HG03159 (cell line): ENCODE measurements around the gene GNG7.
"Not testable (repeated sequence)": the region's sequence is repeated elsewhere in the genome, so short reads cannot be mapped to it uniquely, and the experiment has no call there.

Source experiments
- ATAC-seq: cut with Tn5 transposase; IDR thresholded peaks from one replicate; pipeline ENCODE4 v1.9.1; 2021; ENCODE audit warnings: mild to moderate bottlenecking, moderate library complexity; ENCODE audit not compliant: unreplicated experiment

Gene GNG7

DNA sequence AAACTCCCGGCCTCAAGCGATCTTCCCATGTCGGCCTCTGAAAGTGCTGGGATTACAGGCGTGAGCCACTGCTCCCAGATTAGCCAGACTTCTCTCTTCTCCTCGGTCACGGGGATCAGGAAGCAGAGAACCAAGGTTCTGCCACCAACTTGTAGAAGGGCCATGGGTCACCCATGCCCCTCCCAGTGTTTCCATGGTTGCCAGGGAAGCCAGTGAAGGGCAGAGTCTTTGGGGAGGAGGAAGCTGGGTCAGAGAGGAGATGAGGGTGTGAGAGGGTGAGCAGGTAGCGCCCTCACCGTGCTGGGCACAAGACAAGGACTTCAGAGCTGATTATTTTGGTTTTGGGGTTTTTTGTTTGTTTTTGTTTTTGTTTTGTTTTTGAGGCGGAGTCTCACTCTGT lies 77.1 kb downstream of the GNG7 start:
- no peak for ATAC-seq

DNA sequence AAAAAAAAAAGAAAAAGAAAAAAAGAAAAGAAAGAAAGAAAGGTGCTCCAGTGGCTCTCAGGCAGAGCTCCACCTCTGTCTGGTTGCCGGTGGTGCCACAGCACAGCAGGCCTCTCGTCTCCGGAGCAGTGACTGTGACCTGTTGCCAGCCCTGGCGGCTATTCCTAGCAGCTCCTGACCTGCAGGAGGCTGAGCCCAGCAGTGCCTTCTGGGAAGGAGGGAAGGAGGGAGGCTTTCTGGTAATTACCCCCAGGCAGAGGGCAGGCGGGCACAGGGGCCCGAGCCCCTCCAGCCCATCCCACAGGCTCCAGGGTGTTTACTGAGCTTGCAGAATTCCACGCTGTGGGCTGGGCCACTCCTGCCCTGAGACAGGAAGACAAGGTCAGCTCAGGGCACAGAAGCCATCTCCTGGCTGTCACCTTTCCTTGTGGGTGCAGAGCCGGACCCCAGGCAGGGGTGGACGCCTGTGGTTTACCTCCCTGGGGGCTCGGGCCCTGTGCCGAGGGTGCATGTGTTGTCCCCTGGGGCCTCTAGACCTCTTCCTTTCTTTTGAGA lies 77.9 kb downstream of the GNG7 start:
- no peak for ATAC-seq

DNA sequence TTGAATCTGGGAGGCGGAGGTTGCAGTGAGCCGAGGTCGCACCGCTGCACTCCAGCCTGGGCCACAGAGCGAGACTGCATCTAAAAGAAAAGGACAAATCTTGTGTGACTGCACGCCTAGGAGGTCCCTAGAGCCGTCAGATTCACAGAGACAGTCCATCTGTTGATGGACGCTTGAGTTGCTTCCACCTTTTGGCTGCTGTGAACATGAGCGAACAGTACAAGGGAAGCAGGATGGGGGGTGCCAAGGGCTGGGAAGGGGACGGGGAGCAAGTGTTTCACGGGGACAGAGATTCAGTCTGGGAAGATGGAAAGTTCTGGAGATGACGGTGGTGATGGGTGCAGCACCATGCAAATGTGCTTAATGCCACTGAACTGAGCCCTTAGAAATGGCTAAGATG lies 78.7 kb downstream of the GNG7 start:
- ATAC-seq = no peak

DNA sequence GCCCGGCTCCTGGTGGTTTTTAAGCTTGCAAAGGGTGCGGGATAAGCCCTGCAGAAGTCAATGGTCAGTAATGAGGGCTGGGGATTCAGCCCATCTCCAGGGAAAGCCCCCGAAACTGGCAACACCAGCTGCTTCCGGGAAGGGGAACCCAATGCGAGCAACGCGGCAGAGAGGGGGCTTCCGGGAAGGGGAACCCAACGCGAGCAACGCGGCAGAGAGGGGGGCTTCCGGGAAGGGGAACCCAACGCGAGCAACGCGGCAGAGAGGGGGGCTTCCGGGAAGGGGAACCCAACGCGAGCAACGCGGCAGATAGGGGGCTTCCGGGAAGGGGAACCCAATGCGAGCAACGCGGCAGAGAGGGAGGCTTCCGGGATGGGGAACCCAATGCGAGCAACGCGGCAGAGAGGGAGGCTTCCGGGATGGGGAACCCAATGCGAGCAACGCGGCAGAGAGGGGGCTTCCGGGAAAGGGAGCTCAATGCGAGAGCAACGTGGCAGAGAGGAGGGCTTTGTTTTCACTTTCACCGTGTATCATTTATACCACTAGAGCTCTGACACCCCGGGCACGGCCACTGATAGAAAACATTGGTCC lies 80.0 kb downstream of the GNG7 start:
- not testable (repeated sequence) for ATAC-seq

DNA sequence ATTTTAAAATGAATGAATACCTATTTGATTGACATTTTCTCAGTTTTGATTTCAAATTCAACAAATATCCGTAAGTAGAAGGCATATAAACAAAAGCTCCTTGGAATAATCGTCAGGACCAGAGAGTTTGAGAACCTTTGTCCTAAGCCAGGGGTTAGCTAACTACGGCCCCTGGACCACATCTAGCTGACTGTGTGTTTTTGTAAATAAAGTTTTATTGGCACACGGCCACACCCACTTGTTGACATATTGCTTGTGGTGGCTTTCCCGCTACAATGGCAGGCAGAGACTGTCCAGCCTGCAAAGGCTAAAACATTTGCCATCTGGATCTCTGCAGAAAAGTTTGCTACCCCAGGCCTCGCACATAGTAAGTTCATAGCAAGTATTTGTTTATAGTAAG lies 83.4 kb downstream of the GNG7 start:
- no peak for ATAC-seq

DNA sequence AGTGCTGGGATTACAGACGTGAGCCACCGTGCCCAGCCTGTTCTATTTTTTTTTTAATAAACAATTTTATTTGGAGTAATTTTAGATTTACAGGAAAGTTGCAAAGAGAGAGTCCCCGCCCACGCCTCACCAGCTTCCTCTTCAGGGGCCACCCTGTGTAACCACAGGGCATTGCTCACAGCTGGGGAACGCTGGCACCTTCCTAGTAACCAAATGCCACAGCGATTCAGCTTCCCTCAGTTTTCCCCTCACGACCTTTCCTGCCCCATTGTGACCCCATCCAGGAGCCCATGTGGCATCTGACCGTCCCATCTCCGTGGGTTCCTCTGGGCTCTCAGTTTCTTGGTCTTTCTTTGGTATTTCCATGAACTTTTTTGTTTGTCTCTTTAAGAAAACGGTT lies 83.9 kb downstream of the GNG7 start:
- ATAC-seq = no peak

DNA sequence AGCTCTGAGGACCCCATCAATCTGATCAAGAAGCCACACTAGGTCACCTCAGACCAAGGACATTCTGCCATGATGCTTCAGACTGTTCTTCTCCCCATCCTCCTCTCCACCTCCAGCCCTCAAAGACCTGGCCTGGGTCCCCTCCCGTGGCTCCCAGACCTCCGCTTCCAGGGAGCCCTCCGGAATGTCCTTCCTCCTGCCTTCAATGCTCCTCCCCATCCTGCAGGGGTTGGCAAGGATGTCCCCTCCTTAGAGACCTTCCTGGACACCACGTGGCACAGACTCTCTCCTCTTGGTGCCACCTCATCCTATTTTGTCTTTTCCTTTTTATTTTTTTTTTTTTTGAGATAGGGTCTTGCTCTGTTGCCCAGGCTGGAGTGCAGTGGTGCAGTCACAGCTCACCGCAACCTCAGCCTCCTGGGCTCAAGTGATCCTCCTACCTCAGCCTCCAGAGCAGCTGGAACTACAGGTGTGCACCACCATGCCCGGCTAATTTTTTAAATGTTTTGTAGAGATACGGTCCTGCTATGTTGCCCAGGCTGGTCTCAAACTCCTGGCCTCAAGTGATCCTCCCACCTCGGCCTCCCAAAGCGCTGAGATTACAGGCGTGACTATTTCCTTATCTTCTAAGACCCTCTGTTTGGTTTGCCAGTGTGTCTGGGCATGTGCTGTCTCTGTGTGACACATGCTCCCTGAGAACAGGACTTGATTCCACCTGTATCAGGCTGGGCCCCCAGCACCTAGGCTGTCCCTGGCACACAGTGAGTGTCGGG lies 84.9 kb downstream of the GNG7 start:
- ATAC-seq = no peak

DNA sequence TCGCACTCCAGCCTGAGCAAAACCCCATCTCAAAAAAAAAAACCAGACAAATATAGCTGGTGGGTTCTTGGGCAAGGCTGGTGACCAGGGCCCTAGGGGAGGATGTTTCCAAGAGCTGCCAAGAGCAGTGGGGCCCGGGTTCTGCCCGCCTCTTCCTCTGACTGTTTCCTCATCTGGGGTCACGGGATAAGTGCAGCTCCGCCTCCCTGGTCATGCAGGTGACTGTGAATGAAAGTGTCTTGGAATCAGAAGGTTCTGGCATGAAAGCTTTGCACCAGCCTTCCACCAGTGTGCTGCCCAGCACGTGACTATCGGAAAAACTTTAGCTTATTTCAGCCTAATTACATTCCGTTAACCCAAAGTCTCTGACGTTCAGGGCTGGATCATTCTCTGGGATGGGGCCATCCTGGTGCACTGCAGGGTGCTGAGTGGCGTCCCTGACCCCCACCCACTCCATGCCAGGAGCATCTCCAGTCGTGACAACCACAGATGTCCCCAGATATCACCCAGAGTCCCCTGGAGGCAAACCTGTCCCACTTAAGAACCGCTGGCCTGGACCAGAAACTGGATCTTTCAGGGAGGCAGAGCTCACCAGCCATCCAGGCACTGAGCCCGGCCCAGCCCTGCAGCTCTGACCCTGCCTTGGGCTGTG lies 85.6 kb downstream of the GNG7 start:
- ATAC-seq = no peak

DNA sequence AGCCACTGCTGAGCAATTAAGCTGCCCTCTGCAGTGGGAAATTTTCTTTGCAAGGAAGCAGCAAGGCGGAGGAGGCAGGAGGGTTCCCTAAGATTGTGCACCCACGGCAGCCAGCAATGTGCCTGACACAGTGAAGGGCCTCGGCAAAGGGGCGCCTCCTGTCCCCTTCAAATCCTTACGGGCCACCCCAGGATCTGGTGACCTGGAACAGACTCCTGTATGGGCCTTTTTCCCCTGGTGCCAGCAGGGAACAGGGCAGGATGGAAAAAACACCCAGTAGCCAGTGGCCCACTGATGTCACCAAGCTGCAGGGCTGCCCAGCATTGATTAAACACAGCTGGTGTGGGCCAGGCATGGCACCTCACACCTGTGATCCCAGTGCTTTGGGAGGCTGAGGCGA lies 86.7 kb downstream of the GNG7 start:
- ATAC-seq = no peak

DNA sequence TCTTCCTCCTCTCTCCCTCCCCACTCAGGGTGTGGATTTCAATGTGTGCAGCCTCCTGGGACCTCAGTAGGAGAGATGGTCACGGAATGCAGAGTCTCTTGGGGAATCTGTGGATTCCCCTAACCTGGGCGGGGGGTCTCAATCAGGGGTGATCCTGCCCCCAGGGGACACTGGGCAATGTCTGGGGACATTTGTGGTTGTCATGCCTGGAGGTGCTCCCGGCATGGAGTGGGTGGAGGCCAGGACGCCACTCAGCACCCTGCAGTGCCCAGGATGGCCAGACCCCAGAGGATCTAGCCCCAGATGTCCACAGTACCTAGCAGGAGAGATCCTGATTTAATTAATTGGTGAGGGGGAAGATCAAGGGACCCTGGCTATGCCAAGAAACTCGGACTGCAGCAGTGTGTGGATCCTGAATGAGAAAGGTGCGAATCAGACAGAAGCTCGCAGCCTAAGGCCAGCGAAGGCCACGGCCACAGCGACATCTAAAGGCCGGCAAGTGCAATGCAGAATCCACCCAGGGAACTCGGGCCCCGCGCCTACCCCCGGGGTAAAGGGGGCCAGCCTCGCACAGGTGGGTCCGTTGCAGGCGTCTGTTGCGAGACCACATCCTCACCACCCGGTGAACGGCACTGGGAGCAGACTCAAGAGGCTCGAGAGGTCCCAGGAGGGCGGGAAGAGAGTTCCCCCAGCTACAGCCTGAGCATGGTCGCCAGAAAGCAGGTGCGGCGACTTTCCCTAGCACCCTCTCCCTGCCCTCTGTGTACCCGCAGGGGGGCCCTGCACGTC lies 88.8 kb downstream of the GNG7 start:
- no peak for ATAC-seq

DNA sequence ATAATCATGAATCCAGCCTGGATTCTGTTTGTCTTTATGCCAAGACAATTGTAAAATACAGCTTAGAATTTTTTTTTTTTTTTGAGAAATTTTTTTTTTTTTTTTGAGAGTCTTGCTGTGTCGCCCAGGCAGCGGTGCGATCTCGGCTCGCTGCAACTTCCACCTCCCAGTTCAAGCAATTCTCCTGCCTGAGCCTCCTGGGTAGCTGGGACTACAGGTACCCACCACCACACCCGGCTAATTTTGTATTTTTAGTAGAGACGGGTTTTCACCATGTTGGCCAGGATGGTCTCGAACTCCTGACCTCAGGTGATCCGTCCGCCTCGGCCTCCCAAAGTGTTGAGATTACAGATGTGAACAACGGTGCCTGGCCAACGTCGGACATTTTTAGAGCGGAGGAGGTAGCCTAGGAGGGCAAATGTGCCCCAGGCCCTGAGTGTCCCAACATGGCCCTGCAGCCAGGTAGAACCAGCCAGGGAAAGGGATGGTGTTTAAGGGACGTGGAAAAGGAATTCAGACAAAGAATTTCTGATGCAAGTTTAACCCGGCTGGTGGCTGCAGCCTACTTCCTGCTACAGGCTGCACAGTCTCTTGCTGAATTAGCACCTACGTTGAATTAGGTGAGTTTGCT lies 89.8 kb downstream of the GNG7 start:
- no peak for ATAC-seq

DNA sequence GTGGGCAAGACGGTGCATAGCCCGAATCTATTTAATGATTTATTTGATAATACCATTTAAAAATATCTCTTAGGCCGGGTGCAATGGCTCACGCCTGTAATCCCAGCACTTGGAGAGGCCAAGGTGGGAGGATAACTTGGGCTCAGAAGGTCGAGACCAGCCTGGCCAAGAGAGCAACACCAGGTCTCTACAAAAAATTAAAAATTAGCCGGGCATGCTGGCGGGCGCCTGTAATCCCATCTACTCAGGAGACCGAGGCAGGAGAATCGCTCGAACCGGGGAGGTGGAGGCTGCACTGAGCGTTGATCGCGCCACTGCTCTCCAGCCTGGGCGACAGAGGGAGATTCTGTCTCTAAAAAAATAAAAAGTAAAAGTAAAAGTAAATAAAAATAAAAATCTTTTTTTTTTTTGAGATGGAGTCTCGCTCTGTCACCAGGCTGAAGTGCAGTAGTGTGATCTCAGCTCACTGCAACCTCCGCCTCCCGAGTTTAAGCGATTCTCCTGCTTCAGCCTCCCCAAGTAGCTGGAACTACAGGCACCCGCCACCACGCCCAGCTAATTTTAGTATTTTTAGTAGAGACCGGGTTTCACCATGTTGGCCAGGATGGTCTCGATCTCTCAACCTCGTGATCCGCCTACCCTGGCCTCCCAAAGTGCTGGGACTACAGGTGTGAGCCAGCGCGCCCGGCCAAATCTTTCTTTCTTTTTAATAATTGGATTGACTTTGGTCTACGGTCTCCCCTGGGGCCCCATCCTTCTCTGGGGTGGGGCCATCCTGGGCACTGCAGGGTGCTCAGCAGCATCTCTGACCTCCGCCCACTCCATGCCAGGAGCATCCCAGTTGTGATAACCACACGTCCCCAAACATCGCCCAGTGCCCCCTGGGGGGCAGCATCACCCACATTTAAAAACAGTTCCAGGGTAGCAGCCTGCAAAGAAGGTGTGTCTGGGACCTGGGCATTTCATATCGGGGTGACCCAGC lies 90.7 kb downstream of the GNG7 start:
- no peak for ATAC-seq

DNA sequence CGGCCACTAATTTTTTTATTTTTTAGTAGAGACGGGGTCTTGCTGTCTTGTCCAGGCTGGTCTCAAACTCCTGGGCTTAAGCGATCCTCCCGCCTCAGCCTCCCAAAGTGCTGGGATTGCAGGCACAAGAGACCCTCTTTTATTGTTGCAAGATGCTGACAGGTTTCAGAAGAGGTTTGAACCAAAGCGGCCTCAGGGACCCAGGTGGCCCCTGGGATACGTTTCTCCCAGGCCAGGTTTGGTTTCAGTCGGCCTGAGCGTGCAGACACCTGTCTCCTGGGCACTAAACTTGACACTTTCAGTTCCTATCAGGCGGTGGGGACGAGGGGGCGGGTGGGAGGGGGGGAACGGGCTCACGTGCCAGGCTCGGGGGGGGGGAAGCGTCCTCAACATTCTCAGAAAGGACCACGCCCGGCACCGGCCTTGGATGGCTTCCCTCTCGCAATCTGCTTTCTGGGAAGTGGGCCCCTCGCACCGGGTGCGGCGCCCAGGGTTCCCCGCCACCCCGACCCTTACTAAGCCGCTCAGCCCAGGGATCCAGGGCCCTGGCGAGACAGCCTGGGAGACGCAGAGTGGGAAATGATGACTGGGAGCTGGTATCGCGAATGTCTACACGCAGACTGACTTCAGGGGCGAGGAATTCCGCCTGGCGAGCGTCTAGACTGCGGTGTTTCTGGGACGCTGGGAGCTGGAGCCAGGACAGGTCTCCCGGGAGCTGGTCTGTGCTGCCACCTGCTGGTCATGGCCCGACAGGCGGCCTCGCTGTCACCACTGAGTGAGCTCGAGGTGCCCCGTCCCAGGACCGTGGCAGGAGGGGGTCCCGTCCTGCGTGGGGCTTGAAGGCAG lies 91.6 kb downstream of the GNG7 start:
- ATAC-seq = peak; percentile 36

DNA sequence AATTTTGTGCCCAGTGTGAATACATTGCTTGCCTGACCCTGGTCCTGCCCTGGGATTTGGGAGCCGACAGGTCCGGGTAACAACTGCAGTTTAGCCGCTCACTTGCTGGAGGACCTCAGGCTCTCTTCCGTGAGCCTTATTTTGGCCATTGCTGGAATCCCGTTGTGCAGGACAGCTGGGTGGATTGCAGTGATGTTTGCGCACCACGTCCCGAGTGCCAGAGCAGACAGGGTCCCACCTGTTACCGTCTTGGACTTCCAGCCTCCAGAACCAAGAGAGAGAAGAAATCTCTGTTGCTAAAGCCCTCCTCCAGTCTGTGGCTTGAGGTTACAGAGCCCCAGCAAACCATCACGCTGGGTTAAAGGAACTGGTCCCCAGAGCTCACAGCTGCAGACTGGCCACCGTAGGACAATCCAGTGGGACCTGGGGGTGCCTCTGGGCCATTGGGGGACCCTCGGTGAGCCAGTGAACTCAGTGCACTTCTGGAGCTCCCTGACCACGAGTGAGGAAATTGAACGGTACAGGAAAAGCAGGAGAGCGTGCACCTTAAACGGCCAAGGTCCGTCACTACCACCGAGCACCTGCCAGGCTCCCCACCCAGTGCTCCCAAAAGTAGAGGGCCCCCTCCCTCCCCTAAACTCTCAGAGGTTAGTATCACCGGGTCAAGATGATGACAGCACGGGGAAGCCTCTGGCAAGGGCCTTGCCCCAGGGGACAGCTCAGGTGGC lies 92.9 kb downstream of the GNG7 start:
- no peak for ATAC-seq

DNA sequence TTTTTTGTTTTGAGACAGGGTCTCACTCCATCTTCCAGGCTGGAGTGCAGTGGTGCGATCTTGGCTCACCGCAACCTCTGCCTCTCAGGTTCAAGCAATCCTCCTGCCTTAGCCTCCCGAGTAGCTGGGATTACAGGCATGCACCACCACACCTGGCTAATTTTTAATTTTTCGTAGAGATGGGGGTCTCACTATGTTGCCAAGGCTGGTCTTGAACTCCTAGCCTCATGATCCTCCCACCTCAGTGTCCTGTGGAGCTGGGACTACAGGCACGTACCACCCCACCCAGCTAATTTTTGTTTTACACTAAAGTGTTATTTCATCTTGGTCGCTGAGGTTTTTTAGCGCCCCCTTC lies 93.5 kb downstream of the GNG7 start:
- ATAC-seq = not testable (repeated sequence)

DNA sequence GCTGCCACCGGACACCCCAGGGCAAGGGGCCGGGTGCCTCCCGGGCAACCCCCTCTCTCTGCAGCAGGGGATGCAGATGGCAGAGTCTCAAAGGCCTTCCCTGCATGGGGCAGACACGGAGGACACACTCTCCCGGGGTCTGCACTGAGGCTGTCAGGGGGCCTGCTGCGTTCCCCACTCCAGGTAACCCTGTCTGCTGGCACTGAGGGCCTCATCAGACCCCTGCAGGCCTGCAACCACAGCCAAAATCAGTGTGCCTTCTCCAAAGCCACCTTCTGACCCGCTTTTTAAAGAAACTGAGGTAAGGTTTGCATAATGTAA lies 93.9 kb downstream of the GNG7 start:
- no peak for ATAC-seq

DNA sequence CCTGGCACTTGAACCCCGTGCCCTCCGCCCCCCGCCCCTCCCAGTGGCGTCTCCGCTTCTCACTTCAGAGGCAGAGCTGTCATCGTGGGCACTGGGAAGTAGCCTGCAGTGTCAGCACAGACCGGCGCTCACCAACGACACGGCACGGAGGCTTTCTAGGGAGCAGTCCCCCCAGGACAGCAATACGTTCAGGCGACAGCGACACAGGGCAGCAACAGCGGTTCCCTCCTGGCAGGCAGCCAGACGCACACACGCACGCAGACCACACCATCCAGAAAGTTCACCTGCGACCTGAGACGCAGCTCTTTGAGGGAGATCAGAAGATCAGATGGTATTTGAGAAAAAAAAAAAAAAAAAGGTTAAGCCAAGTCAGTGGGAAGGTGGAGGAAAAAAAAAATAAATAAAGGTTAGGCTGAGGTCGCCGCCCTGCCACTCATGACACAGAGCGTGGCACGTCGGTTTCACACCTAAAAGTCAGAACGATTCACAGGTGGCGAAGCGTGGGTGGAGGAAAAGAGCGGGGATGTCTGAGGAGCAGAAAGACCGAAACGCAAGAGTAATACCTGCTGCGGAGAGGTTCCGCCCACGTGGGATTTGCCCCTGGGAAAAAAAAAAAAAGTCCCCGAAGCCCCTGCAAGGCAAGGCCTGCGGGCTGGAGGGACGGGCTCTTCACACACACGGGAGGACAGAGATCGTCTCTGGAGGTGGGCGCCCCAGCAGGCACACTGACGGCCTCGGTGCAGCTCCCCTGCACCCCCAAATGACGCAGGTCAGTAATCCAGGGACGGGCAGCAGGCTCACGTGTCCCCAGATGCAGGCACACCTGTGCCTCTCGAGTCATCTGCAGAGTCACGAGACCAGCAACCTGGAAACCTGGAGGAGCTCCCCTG lies 94.5 kb downstream of the GNG7 start:
- peak; percentile 29 for ATAC-seq
